NCI-H1092 (cell line): Measurements from ENCODE around the gene P3R3URF.
A peak's percentile ranks its signal among the peaks of the same experiment; 100 is the strongest.

Source experiments
- DNase-seq: peaks from one replicate; lab custom pipeline; 2025; lab: John Stamatoyannopoulos, UW

Gene P3R3URF

GRCh38 chr1:46193984-46194570 is 17.8 kb upstream of the P3R3URF start:
- no peak for DNase-seq

- DNase-seq, result no peak
Observed at GRCh38 chr1:46193285-46193684, 17.0 kb upstream of the P3R3URF start.

- DNase-seq, result no peak
Observed at GRCh38 chr1:46192171-46192570, 15.9 kb upstream of the P3R3URF start.

- no peak for DNase-seq
Observed at GRCh38 chr1:46191033-46191701, 14.9 kb upstream of the P3R3URF start.

- no peak for DNase-seq
Observed at GRCh38 chr1:46190539-46190938, 14.3 kb upstream of the P3R3URF start.

GRCh38 chr1:46188295-46189030 is 12.2 kb upstream of the P3R3URF start:
- no peak for DNase-seq

GRCh38 chr1:46187106-46187869 is 11.0 kb upstream of the P3R3URF start:
- DNase-seq, result no peak

GRCh38 chr1:46186076-46186475 is 9.8 kb upstream of the P3R3URF start:
- no peak for DNase-seq

- no peak for DNase-seq
Observed at GRCh38 chr1:46184920-46185658, 8.8 kb upstream of the P3R3URF start.

- no peak for DNase-seq
Observed at GRCh38 chr1:46183926-46184557, 7.8 kb upstream of the P3R3URF start.

GRCh38 chr1:46183079-46183847 is 7.0 kb upstream of the P3R3URF start:
- no peak for DNase-seq

- no peak for DNase-seq
Observed at GRCh38 chr1:46181343-46182260, 5.3 kb upstream of the P3R3URF start.

- DNase-seq, result no peak
Observed at GRCh38 chr1:46180082-46180616, 3.9 kb upstream of the P3R3URF start.

GRCh38 chr1:46179138-46180081 is 3.1 kb upstream of the P3R3URF start:
- DNase-seq, result peak; percentile 60

GRCh38 chr1:46175243-46175642 is 1.0 kb downstream of the P3R3URF start:
- no peak for DNase-seq

- DNase-seq, result no peak
Observed at GRCh38 chr1:46174448-46175231, 1.6 kb downstream of the P3R3URF start, which contains the start of gene TSPAN1. TSPAN1 (plus strand) TSS chr1:46175087; CDS start chr1:46181108, 6,021 bp downstream.

GRCh38 chr1:46173361-46173856 is 2.9 kb downstream of the P3R3URF start:
- no peak for DNase-seq
